ENCODE measurements around the gene SULT1A2. TPM values are rescaled to one million over a fixed set of nuclear protein-coding genes. Genes with fewer than 3 reads are reported as not detected.

The SULT1A2 gene
- total and polyA plus RNA-seq, 8 donors: 0.18 to 2.4 (median 1.00) TPM; not detected in 2

- H3K27me3 ChIP-seq: no peaks in the 10 kb centered on the region
- no peak for TF ChIP-seq POLR2A (IDR thresholded peaks at IDR 0.05)
- peak in 1 of 3 donors; percentile 42 for TF ChIP-seq POLR2AphosphoS5 (IDR thresholded peaks at IDR 0.05)
- 20 to 47% (median 30%) methylated on average over 7 of the region's 7 CpGs for WGBS, 5 donors
- no peaks in the 10 kb centered on the region for H3K9me3 ChIP-seq
- peak; percentile 69 to 84 for DNase-seq
- H3K27ac ChIP-seq: peak overlapping the region in 4 of 5 donors; percentile 24 to 66 (median 46)
- H3K4me3 ChIP-seq: no peak overlapping the region
- peaks cover 7 to 40% (median 20%) of the 10 kb centered on the region in 4 donors for H3K4me1 ChIP-seq
- no peaks in the 10 kb centered on the region for H3K36me3 ChIP-seq
- intact Hi-C loops (cut with DNase I; ENCODE audit: low total_unique reads): no loop called here
Measured at GRCh38 chr16:28543072-28543471, 53.8 kb downstream of the SULT1A2 start.

- Histone ChIP-seq H3K27ac (peak overlapping the region in 4 of 5 donors; percentile 24 to 66 (median 46)), H3K27me3 (no peaks in the 10 kb centered on the region), H3K36me3 (no peaks in the 10 kb centered on the region), H3K4me1 (peaks cover 11 to 44% (median 22%) of the 10 kb centered on the region in 4 donors), H3K9me3 (no peaks in the 10 kb centered on the region), H3K4me3 (no peak overlapping the region)
- intact Hi-C loops (cut with DNase I; ENCODE audit: low total_unique reads): no loop called here
- DNase-seq: no peak
- WGBS, 5 donors: 77 to 89% (median 82%) methylated on average over 5 to 7 of the region's 7 CpGs
- TF ChIP-seq EP300 (IDR thresholded peaks at IDR 0.05) (no peak), CTCF (IDR thresholded peaks at IDR 0.05) (no peak)
Measured at GRCh38 chr16:28542646-28543045, 54.2 kb downstream of the SULT1A2 start.

Other genes starting within 250 kb of the SULT1A2 start
- 1 to 10 TPM in 2 of 5 donors, not detected in 3; 2.3 to 6.8 TPM for gene NPIPB6, start 233.5 kb downstream of the SULT1A2 start, total RNA-seq
- 1 to 10 TPM in 1 of 3 donors, not detected in 2; 1.8 TPM for gene NPIPB6, start 233.5 kb downstream of the SULT1A2 start, polyA plus RNA-seq
- gene EIF3CL, start 193.2 kb downstream of the SULT1A2 start, total RNA-seq: 100 to 1,000 TPM in 3 of 5 donors, 10 to 100 TPM in 2; 96.0 to 227 (median 110) TPM
- gene EIF3CL, start 193.2 kb downstream of the SULT1A2 start, polyA plus RNA-seq: 100 to 1,000 TPM in 1 of 3 donors, 10 to 100 TPM in 2; 63.4 to 101 (median 77.1) TPM
- not detected for gene NPIPB7, start 124.7 kb downstream of the SULT1A2 start, total RNA-seq
- under 1 TPM in 1 of 3 donors, not detected in 2; 0.28 TPM for gene NPIPB7, start 124.7 kb downstream of the SULT1A2 start, polyA plus RNA-seq
- gene CLN3, start 105.0 kb downstream of the SULT1A2 start, total RNA-seq: 10 to 100 TPM; 10.5 to 55.6 (median 22.8) TPM
- gene CLN3, start 105.0 kb downstream of the SULT1A2 start, polyA plus RNA-seq: 10 to 100 TPM in 2 of 3 donors, 1 to 10 TPM in 1; 6.6 to 25.0 (median 10.8) TPM
- 10 to 100 TPM in 1 of 5 donors, 1 to 10 TPM in 2, not detected in 2; 1.1 to 86.9 (median 1.2) TPM for gene APOBR, start 102.4 kb downstream of the SULT1A2 start, total RNA-seq
- gene APOBR, start 102.4 kb downstream of the SULT1A2 start, polyA plus RNA-seq: 1 to 10 TPM in 1 of 3 donors, under 1 TPM in 2; 0.83 to 1.5 (median 0.92) TPM
- gene IL27, start 90.2 kb downstream of the SULT1A2 start, total RNA-seq: not detected
- gene IL27, start 90.2 kb downstream of the SULT1A2 start, polyA plus RNA-seq: under 1 TPM in 1 of 3 donors, not detected in 2; 0.20 TPM
- gene NUPR1, start 58.1 kb downstream of the SULT1A2 start, total RNA-seq: 100 to 1,000 TPM in 1 of 5 donors, 10 to 100 TPM in 3, 1 to 10 TPM in 1; 4.2 to 251 (median 14.0) TPM
- 100 to 1,000 TPM; 123 to 239 (median 126) TPM for gene NUPR1, start 58.1 kb downstream of the SULT1A2 start, polyA plus RNA-seq
- 100 to 1,000 TPM in 1 of 5 donors, 10 to 100 TPM in 2, 1 to 10 TPM in 2; 4.3 to 115 (median 12.9) TPM for gene SGF29, start 43.1 kb downstream of the SULT1A2 start, total RNA-seq
- gene SGF29, start 43.1 kb downstream of the SULT1A2 start, polyA plus RNA-seq: 10 to 100 TPM; 32.2 to 52.5 (median 33.7) TPM
- gene SULT1A1, start 13.0 kb upstream of the SULT1A2 start, total RNA-seq: 10 to 100 TPM in 4 of 5 donors, 1 to 10 TPM in 1; 6.2 to 99.8 (median 66.9) TPM
- gene SULT1A1, start 13.0 kb upstream of the SULT1A2 start, polyA plus RNA-seq: 10 to 100 TPM; 27.7 to 74.8 (median 34.4) TPM
- 1 to 10 TPM in 1 of 5 donors, not detected in 4; 1.0 TPM for gene NPIPB8, start 41.0 kb upstream of the SULT1A2 start, total RNA-seq
- gene NPIPB8, start 41.0 kb upstream of the SULT1A2 start, polyA plus RNA-seq: under 1 TPM in 1 of 3 donors, not detected in 2; 0.08 TPM
- gene EIF3C, start 114.4 kb upstream of the SULT1A2 start, total RNA-seq: 100 to 1,000 TPM; 147 to 878 (median 271) TPM
- 1,000 to 10,000 TPM in 1 of 3 donors, 100 to 1,000 TPM in 2; 590 to 1,037 (median 927) TPM for gene EIF3C, start 114.4 kb upstream of the SULT1A2 start, polyA plus RNA-seq
- 10 to 100 TPM in 2 of 5 donors, 1 to 10 TPM in 2, not detected in 1; 7.1 to 24.3 (median 10.1) TPM for gene NPIPB9, start 154.7 kb upstream of the SULT1A2 start, total RNA-seq
- gene NPIPB9, start 154.7 kb upstream of the SULT1A2 start, polyA plus RNA-seq: under 1 TPM in 1 of 3 donors, not detected in 2; 0.40 TPM
- gene ATXN2L, start 225.9 kb upstream of the SULT1A2 start, total RNA-seq: 100 to 1,000 TPM in 2 of 5 donors, 10 to 100 TPM in 3; 51.0 to 644 (median 88.8) TPM
- 10 to 100 TPM; 24.4 to 60.1 (median 57.3) TPM for gene ATXN2L, start 225.9 kb upstream of the SULT1A2 start, polyA plus RNA-seq
- gene TUFM, start 249.3 kb upstream of the SULT1A2 start, total RNA-seq: 100 to 1,000 TPM in 1 of 5 donors, 10 to 100 TPM in 4; 49.8 to 186 (median 68.8) TPM
- 100 to 1,000 TPM; 128 to 286 (median 145) TPM for gene TUFM, start 249.3 kb upstream of the SULT1A2 start, polyA plus RNA-seq